Hepatocyte (in vitro differentiated cells): ENCODE measurements around the gene SH3BP2. TPM values are rescaled to one million over a fixed set of nuclear protein-coding genes. Genes with fewer than 3 reads are reported as not detected.
A peak's percentile ranks its signal among the peaks of the same experiment; 100 is the strongest.

Experiments
- DNase-seq: peaks from one replicate; pipeline ENCODE4 v3.0.0-alpha.2; 2016; ENCODE audit warnings: low spot score
- H2AFZ ChIP-seq: fragments of 200-600 bp; sonication (generic); 2 replicates; pipeline ENCODE4 v1.6.0; 2016; ENCODE audit warnings: antibody characterized with exemption, mild to moderate bottlenecking
- H3K27ac ChIP-seq: fragments of 200-600 bp; sonication (generic); 2 replicates; pipeline ENCODE4 v1.5.1; 2016; ENCODE audit warnings: mild to moderate bottlenecking
- H3K27me3 ChIP-seq: fragments of 200-600 bp; sonication (generic); 2 replicates; pipeline ENCODE4 v1.6.1; 2016
- H3K36me3 ChIP-seq: fragments of 200-600 bp; sonication (generic); replicated peaks from 2 replicates; pipeline ENCODE4 v1.5.1; 2016; ENCODE audit warnings: low read depth; ENCODE audit not compliant: insufficient read depth
- H3K4me1 ChIP-seq: fragments of 200-600 bp; sonication (generic); 2 replicates; pipeline ENCODE4 v1.5.1; 2016; ENCODE audit warnings: mild to moderate bottlenecking, moderate library complexity; ENCODE audit not compliant: insufficient read depth
- H3K4me2 ChIP-seq: fragments of 200-600 bp; sonication (generic); 2 replicates; pipeline ENCODE4 v1.6.0; 2016
- H3K4me3 ChIP-seq: fragments of 200-600 bp; sonication (generic); 2 replicates; pipeline ENCODE4 v1.5.1; 2016; ENCODE audit warnings: mild to moderate bottlenecking
- H3K79me2 ChIP-seq: fragments of 200-600 bp; sonication (generic); 2 replicates; pipeline ENCODE4 v1.6.0; 2017; ENCODE audit warnings: mild to moderate bottlenecking
- H3K9me2 ChIP-seq: fragments of 200-600 bp; sonication (generic); replicated peaks from 2 replicates; pipeline ENCODE4 v1.6.0; 2017; ENCODE audit warnings: mild to moderate bottlenecking; ENCODE audit not compliant: insufficient read depth
- H3K9me3 ChIP-seq: fragments of 200-600 bp; sonication (generic); 2 replicates; pipeline ENCODE4 v1.5.1; 2016; ENCODE audit warnings: low read depth, mild to moderate bottlenecking
- H4K20me1 ChIP-seq: fragments of 200-600 bp; sonication (generic); 2 replicates; pipeline ENCODE4 v1.6.0; 2016; ENCODE audit warnings: mild to moderate bottlenecking; ENCODE audit not compliant: insufficient read depth, poor library complexity, severe bottlenecking
- CTCF ChIP-seq: fragments of 200-600 bp; sonication (generic); IDR thresholded peaks from 2 replicates; pipeline ENCODE4 v1.5.1; 2016; ENCODE audit warnings: antibody characterized with exemption, mild to moderate bottlenecking; ENCODE audit not compliant: poor library complexity
- EZH2 ChIP-seq: fragments of 200-600 bp; sonication (generic); IDR thresholded peaks from 2 replicates; pipeline ENCODE4 v1.6.1; 2016; ENCODE audit warnings: antibody characterized with exemption, mild to moderate bottlenecking, borderline replicate concordance
- EZH2phosphoT487 ChIP-seq: fragments of 200-600 bp; sonication (generic); IDR thresholded peaks from one replicate; pipeline ENCODE4 v1.6.1; 2018; ENCODE audit warnings: antibody characterized with exemption, mild to moderate bottlenecking, low read depth, moderate library complexity; ENCODE audit not compliant: unreplicated experiment, severe bottlenecking
- WGBS: methylation state at CpG from one replicate; pipeline ENCODE4 v1.1.6; 2016; ENCODE audit warnings: low lambda C conversion rate; ENCODE audit errors: missing lambda C conversion rate; 5-methylcytosine and 5-hydroxymethylcytosine counted together
- polyA plus RNA-seq: library from polyadenylated mRNA; unstranded; fragments of >200 nt; fragmentation: Nextera tagmentation; extraction: Ambion mirVana; gene quantifications from 2 replicates; pipeline ENCODE4 v1.2.1, GENCODE V29; 2016
- total RNA-seq: library from RNA; depleted of rRNA; stranded (reverse); fragments of >200 nt; gene quantifications from 2 replicates; pipeline ENCODE4 v1.2.3, GENCODE V29; 2014

SH3BP2 gene
- total and polyA plus RNA-seq, 2 experiments from 2014 or later: 24.3 to 25.7 TPM

GRCh38 chr4:2796849-2797544, 4.1 kb downstream of the SH3BP2 start:
- no peaks in the 10 kb centered on the region for H3K27me3 ChIP-seq
- H4K20me1 ChIP-seq: no peaks in the 10 kb centered on the region
- no peaks in the 10 kb centered on the region for H3K9me3 ChIP-seq
- DNase-seq: peak; percentile 2
- peaks cover 67% of the 10 kb centered on the region for H3K4me1 ChIP-seq
- 87% methylated on average over 13 of the region's 13 CpGs for WGBS
- no peak overlapping the region for H3K4me3 ChIP-seq
- peaks cover 33% of the 10 kb centered on the region for H3K79me2 ChIP-seq
- no peak overlapping the region for H2AFZ ChIP-seq
- TF ChIP-seq EZH2: no peak
- TF ChIP-seq CTCF: no peak
- TF ChIP-seq EZH2phosphoT487: no peak
- no peaks in the 10 kb centered on the region for H3K9me2 ChIP-seq
- peak overlapping the region; percentile 9 for H3K4me2 ChIP-seq
- H3K36me3 ChIP-seq: no peaks in the 10 kb centered on the region
- peak overlapping the region; percentile 35 for H3K27ac ChIP-seq

GRCh38 chr4:2797545-2798305, 4.8 kb downstream of the SH3BP2 start:
- Histone ChIP-seq H4K20me1 (no peaks in the 10 kb centered on the region), H3K4me3 (no peak overlapping the region), H3K79me2 (peaks cover 37% of the 10 kb centered on the region), H3K4me2 (no peak overlapping the region), H3K36me3 (no peaks in the 10 kb centered on the region), H3K4me1 (peaks cover 68% of the 10 kb centered on the region), H3K9me2 (no peaks in the 10 kb centered on the region), H3K9me3 (no peaks in the 10 kb centered on the region), H3K27ac (peak overlapping the region; percentile 62), H2AFZ (no peak overlapping the region), H3K27me3 (no peaks in the 10 kb centered on the region)
- 89% methylated on average over 23 of the region's 23 CpGs for WGBS
- no peak for DNase-seq
- TF ChIP-seq EZH2phosphoT487 (no peak), CTCF (no peak), EZH2 (no peak)

GRCh38 chr4:2798399-2799223, 5.7 kb downstream of the SH3BP2 start:
- H2AFZ ChIP-seq: no peak overlapping the region
- WGBS: 80% methylated on average over 29 of the region's 29 CpGs
- H3K79me2 ChIP-seq: peaks cover 43% of the 10 kb centered on the region

More at GRCh38 chr4:2798399-2799223, 5.7 kb downstream of the SH3BP2 start:
- Histone ChIP-seq H3K4me1 (peaks cover 70% of the 10 kb centered on the region), H3K4me2 (peak overlapping the region; percentile 49), H3K27me3 (no peaks in the 10 kb centered on the region), H3K36me3 (no peaks in the 10 kb centered on the region), H3K9me3 (no peaks in the 10 kb centered on the region), H4K20me1 (no peaks in the 10 kb centered on the region), H3K4me3 (no peak overlapping the region), H3K27ac (peak overlapping the region; percentile 62), H3K9me2 (no peaks in the 10 kb centered on the region)
- DNase-seq: no peak
- TF ChIP-seq EZH2phosphoT487 (no peak), EZH2 (no peak), CTCF (no peak)
